ENCODE measurements around the gene ZNF688. TPM values are rescaled to one million over a fixed set of nuclear protein-coding genes. Genes with fewer than 3 reads are reported as not detected.
A peak's percentile ranks its signal among the peaks of the same experiment; 100 is the strongest.

ZNF688 gene
- total and polyA plus RNA-seq, 2 of the 13 experiments (the other 11 are each of a cell fraction or from before 2014, with no cell fraction given) = 2.4 to 5.4 TPM

DNA sequence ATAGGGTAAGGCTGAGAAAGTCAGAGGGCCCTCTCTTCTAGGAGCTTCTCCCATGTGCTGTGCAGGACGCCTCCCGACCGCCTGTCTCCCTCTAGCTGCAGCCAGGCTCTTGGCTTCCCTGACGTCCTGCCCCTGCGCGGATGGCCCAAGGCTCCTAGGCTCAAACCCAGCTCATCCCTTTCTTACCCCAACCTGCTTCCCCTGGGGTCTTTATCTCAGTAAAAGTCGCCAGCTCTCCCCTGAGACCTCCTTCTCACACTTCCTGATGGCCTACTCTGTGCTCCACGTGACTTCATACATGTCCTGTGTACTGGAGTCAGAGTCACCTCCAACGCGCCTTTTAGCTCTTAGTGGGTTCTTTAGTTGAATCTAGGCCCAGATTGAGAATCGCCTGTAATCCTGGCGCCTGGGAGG, 35.7 kb downstream of the ZNF688 start (continued):
- TF ChIP-seq, protein P1, sequence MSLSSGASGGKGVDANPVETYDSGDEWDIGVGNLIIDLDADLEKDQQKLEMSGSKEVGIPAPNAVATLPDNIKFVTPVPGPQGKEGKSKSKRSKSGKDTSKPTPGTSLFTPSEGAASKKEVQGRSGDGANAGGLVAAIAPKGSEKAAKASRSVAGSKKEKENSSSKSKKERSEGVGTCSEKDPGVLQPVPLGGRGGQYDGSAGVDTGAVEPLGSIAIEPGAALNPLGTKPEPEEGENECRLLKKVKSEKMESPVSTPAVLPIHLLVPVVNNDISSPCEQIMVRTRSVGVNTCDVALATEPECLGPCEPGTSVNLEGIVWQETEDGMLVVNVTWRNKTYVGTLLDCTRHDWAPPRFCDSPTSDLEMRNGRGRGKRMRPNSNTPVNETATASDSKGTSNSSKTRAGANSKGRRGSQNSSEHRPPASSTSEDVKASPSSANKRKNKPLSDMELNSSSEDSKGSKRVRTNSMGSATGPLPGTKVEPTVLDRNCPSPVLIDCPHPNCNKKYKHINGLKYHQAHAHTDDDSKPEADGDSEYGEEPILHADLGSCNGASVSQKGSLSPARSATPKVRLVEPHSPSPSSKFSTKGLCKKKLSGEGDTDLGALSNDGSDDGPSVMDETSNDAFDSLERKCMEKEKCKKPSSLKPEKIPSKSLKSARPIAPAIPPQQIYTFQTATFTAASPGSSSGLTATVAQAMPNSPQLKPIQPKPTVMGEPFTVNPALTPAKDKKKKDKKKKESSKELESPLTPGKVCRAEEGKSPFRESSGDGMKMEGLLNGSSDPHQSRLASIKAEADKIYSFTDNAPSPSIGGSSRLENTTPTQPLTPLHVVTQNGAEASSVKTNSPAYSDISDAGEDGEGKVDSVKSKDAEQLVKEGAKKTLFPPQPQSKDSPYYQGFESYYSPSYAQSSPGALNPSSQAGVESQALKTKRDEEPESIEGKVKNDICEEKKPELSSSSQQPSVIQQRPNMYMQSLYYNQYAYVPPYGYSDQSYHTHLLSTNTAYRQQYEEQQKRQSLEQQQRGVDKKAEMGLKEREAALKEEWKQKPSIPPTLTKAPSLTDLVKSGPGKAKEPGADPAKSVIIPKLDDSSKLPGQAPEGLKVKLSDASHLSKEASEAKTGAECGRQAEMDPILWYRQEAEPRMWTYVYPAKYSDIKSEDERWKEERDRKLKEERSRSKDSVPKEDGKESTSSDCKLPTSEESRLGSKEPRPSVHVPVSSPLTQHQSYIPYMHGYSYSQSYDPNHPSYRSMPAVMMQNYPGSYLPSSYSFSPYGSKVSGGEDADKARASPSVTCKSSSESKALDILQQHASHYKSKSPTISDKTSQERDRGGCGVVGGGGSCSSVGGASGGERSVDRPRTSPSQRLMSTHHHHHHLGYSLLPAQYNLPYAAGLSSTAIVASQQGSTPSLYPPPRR (CRISPR knock-in tag; IDR thresholded peaks at IDR 0.05; ENCODE audit: borderline replicate concordance) = peak; percentile 46; the same call in 1 of the 2 replicates
- TF ChIP-seq ZNF101 (CRISPR knock-in tag; IDR thresholded peaks at IDR 0.05; ENCODE audit: borderline replicate concordance, low read depth) (no peak; the same call in 1 of the 2 replicates), DMAP1 (CRISPR knock-in tag; IDR thresholded peaks at IDR 0.05) (no peak), KLF6 (CRISPR knock-in tag; IDR thresholded peaks at IDR 0.05) (no peak), NFE2 (CRISPR knock-in tag; IDR thresholded peaks at IDR 0.05) (no peak), GTF2F1 (IDR thresholded peaks at IDR 0.05; ENCODE audit: low read length) (no peak), SMARCC2 (IDR thresholded peaks at IDR 0.05) (no peak)
- TF ChIP-seq, protein P2, sequence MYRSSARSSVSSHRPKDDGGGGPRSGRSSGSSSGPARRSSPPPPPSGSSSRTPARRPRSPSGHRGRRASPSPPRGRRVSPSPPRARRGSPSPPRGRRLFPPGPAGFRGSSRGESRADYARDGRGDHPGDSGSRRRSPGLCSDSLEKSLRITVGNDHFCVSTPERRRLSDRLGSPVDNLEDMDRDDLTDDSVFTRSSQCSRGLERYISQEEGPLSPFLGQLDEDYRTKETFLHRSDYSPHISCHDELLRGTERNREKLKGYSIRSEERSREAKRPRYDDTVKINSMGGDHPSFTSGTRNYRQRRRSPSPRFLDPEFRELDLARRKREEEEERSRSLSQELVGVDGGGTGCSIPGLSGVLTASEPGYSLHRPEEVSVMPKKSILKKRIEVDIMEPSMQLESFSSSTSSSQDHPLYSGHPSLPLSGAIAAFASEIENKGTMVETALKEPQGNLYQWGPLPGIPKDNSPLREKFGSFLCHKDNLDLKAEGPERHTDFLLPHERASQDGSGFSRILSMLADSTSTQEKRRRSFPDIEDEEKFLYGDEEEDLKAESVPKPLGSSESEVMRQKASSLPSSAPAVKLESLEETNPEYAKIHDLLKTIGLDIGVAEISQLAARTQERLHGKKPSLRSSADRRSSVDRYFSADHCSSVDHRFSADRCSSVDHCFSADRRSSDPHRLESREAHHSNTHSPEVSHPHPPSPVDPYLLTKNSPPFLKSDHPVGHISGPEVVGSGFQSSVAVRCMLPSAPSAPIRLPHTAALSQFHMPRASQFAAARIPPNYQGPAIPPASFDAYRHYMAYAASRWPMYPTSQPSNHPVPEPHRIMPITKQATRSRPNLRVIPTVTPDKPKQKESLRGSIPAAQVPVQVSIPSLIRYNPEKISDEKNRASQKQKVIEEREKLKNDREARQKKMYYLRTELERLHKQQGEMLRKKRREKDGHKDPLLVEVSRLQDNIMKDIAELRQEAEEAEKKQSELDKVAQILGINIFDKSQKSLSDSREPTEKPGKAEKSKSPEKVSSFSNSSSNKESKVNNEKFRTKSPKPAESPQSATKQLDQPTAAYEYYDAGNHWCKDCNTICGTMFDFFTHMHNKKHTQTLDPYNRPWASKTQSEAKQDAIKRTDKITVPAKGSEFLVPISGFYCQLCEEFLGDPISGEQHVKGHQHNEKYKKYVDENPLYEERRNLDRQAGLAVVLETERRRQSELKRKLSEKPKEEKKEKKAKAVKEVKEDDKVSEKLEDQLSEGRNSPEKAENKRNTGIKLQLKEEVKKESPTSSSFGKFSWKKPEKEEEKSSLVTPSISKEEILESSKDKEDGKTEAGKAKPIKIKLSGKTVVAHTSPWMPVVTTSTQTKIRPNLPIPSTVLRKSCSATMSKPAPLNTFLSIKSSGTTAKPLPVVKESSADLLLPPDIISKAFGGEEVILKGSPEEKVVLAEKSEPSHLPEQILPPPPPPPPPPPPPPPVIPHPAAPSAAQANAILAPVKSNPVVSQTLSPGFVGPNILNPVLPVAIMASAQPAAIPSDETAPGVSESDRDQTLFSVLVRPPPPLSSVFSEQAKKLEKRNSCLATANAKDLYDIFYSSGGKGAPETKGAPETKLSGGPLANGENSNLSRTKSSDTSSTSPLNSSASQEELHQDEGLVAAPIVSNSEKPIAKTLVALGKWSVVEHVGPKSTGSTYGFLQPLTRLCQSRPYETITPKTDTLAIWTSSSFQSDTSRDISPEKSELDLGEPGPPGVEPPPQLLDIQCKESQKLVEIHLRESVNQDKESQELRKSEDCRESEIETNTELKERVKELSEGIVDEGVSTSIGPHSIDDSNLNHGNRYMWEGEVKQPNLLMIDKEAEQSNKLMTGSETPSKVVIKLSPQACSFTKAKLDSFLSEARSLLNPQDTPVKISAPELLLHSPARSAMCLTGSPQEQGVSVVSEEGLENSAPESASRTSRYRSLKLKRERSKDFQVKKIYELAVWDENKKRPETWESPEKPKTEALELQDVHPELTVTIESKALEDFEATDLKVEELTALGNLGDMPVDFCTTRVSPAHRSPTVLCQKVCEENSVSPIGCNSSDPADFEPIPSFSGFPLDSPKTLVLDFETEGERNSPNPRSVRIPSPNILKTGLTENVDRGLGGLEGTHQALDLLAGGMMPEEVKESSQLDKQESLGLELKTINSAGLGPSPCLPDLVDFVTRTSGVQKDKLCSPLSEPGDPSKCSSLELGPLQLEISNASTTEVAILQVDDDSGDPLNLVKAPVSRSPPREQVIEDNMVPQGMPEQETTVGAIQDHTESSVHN (CRISPR knock-in tag; IDR thresholded peaks at IDR 0.05) = no peak
- TF ChIP-seq, protein P3, sequence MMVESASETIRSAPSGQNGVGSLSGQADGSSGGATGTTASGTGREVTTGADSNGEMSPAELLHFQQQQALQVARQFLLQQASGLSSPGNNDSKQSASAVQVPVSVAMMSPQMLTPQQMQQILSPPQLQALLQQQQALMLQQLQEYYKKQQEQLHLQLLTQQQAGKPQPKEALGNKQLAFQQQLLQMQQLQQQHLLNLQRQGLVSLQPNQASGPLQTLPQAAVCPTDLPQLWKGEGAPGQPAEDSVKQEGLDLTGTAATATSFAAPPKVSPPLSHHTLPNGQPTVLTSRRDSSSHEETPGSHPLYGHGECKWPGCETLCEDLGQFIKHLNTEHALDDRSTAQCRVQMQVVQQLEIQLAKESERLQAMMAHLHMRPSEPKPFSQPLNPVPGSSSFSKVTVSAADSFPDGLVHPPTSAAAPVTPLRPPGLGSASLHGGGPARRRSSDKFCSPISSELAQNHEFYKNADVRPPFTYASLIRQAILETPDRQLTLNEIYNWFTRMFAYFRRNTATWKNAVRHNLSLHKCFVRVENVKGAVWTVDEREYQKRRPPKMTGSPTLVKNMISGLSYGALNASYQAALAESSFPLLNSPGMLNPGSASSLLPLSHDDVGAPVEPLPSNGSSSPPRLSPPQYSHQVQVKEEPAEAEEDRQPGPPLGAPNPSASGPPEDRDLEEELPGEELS (CRISPR knock-in tag; IDR thresholded peaks at IDR 0.05) = peak; percentile 55
- TF ChIP-seq, protein P4, sequence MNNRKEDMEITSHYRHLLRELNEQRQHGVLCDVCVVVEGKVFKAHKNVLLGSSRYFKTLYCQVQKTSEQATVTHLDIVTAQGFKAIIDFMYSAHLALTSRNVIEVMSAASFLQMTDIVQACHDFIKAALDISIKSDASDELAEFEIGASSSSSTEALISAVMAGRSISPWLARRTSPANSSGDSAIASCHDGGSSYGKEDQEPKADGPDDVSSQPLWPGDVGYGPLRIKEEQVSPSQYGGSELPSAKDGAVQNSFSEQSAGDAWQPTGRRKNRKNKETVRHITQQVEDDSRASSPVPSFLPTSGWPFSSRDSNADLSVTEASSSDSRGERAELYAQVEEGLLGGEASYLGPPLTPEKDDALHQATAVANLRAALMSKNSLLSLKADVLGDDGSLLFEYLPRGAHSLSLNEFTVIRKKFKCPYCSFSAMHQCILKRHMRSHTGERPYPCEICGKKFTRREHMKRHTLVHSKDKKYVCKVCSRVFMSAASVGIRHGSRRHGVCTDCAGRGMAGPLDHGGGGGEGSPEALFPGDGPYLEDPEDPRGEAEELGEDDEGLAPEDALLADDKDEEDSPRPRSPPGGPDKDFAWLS (CRISPR knock-in tag; IDR thresholded peaks at IDR 0.05; ENCODE audit: borderline replicate concordance) = no peak
- TF ChIP-seq, protein P5, sequence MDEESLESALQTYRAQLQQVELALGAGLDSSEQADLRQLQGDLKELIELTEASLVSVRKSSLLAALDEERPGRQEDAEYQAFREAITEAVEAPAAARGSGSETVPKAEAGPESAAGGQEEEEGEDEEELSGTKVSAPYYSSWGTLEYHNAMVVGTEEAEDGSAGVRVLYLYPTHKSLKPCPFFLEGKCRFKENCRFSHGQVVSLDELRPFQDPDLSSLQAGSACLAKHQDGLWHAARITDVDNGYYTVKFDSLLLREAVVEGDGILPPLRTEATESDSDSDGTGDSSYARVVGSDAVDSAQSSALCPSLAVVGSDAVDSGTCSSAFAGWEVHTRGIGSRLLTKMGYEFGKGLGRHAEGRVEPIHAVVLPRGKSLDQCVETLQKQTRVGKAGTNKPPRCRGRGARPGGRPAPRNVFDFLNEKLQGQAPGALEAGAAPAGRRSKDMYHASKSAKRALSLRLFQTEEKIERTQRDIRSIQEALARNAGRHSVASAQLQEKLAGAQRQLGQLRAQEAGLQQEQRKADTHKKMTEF (CRISPR knock-in tag; IDR thresholded peaks at IDR 0.05) = no peak

Measured in HepG2 (cell line).